Stimulated activated CD8-positive, alpha-beta memory T cell treated with anti-CD3 and anti-CD28 coated beads, Interleukin-7, amount 100 ng/mL, for 48 hours (primary cell): ENCODE results near the gene FANCI.
A peak's percentile ranks its signal among the peaks of the same experiment; 100 is the strongest.

Experiments
- DNase-seq, 2 donors: peaks; one replicate each; pipeline ENCODE4 v3.0.0-alpha.2; 2020; ENCODE audit warnings: low read depth in 1 of 2; ENCODE audit errors: extremely low read depth in 1 of 2

Gene FANCI

DNA sequence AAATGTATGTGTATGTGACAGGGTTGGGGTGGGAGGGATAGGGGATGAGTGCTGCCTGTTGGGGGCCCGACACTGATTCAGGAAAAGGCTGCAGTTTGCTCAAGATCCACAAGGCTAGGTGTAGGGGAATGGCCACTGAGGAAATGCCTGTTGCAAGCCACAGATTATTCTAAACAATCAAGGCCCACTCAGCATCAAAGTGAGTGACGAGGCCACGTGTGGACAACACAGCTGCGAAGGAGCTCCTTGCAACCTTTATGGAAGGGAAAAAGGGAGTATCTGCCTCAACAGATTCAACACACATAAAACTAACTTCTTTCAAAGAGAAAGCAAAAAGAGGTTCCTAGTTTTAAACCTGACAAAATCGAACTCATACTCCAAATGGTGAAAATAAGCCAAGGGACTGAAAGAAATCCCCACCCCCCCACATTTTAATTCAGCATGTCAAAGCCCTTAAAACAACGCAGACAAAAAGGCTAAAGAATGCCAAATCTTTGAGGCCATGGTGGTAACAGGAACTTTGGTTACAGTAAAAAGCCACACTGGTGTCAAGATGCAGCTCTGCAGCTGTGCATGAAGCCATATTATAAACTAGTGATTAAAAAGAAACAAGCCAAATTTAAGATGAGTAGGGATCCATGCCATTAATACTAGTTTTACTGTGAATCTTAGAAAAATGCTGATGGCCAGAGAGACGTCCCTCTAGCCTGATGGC is 87.3 kb downstream of the FANCI start:
- no peak for DNase-seq

- no peak for DNase-seq
These were observed 88.7 kb downstream of the FANCI start for GRCh38 chr15:89332446-89332845.

GRCh38 chr15:89333011-89333860 is 89.5 kb downstream of the FANCI start:
- no peak for DNase-seq

GRCh38 chr15:89333959-89334509 is 90.3 kb downstream of the FANCI start:
- no peak for DNase-seq

DNA sequence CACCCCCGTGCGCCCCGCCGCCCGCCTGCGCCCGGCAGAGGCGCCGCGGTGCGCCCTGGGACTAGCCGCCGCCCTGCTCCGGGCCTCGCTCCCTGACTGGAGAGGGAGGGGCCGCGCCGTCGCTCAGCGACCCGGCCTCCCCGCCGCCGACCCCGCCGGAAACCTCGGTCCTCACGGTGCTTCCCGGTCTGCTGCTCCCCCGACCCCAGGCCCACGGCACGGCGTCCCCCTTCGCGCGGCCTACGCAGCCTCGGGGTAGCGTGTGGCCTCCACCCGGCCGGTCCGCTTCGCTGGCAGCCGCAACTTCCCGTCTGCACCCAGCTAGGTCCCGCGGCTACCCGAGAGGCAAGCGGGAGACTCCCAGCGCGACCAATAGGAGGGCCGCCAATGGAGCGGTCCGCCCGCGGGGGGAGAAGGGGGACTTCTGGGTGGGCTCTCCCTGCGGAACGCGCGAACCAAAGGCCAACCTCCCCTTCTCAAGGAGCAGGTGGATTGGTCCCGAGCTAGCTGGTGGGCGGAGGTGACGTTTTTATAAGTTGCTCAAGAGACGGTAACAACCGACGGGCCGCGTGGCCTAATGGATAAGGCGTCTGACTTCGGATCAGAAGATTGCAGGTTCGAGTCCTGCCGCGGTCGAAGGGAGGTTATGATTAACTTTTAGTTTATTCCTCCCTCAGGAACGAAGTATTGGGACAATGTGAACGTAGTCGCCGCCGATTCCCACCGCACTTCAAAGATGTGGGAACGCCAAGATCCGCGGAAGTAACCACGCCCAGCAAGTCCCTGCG is 90.9 kb downstream of the FANCI start, which contains the start of gene POLG:
Gene POLG, minus strand, starts transcription at position 315 of the 788 bp plus-strand sequence. CDS start 1,070 bp downstream, outside the sequence.
- peak; percentile 96 to 97 for DNase-seq

- DNase-seq: no peak
These were observed 91.7 kb downstream of the FANCI start for GRCh38 chr15:89335298-89336041.

- DNase-seq: no peak
These were observed 94.3 kb downstream of the FANCI start for GRCh38 chr15:89338036-89338435.

- DNase-seq: no peak
These were observed 96.8 kb downstream of the FANCI start for GRCh38 chr15:89340573-89340972.

GRCh38 chr15:89341316-89342005 is 97.7 kb downstream of the FANCI start:
- no peak for DNase-seq

DNA sequence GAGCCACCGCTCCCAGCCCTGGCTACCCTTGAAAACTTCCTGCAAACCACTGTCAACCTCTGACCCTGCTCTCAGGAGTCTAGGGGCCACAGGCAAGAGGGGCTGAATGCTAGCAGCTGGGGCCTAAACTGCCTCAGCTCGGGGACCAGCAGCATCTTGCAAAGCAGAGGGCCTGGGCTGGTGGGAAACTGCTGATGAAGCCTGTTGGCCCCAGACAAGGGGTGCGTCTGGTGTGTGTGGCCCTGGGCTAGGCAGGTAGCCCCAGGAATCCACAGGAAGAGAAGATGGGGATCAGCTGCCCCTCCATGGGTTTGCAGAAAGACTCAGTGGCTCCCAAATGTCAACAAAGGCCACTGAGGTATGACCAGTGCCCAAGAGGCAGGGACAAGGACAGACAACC is 99.1 kb downstream of the FANCI start:
- no peak for DNase-seq

GRCh38 chr15:89345248-89345647 is 101.5 kb downstream of the FANCI start:
- no peak for DNase-seq

DNA sequence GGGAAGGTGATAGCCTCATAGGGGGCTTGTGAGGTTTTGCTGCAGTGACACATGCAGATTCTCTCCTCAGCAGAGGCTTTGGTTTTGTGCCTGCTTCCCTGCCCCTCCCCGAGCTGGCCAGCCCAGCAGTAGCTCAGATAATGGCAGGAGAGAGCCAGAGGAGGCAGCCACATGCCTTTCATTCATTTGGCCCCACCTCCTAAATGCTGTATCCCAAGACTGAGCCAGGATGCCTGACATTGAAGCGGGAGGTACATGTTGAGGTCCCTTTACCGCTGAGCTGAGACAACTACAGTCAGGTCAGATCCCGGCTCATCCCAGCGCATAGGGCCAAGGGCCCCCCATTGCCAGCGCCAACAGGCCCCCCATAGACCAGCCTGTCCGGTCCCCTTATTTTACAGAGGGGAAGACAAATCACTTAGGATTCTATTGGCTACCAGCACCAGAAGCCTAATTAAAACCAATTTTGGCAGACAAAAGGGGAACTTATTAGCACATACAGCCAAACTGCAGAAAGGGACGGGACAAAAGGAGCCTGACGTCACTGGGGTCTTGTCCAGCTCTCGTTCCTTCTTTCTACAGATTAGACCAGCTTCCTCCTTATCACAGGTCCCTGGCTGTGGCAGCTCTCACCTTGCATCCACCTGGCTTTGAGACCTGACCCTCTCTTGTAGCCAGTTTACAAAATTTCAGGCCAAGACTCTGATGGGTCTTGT is 102.9 kb downstream of the FANCI start:
- no peak for DNase-seq

- DNase-seq: no peak
These were observed 105.4 kb downstream of the FANCI start for GRCh38 chr15:89349206-89349558.

- no peak for DNase-seq
These were observed 108.7 kb downstream of the FANCI start for GRCh38 chr15:89352476-89352875.

DNA sequence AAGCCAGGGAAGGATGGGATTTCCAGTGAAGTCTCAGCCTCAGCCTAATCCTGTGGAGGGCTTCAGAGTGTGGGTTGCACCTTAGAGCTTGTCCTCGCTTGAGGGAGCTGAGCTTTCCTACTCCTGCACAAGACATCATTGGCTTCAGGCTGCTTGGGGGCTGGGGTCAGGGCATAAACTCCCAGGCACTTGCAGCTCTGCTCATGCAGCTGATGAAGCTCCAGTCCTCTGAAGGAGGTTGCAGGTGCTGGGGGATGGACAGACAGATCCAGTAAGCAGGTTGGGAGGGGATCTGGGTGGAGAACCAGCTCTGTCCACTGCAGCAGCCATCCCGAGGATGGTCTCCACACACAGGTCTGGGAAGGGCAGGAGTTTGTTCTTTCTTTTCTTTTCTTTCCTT is 110.2 kb downstream of the FANCI start:
- DNase-seq: no peak

- DNase-seq: no peak
These were observed 113.0 kb downstream of the FANCI start for GRCh38 chr15:89356634-89357298.

- no peak for DNase-seq
These were observed 114.6 kb downstream of the FANCI start for GRCh38 chr15:89358435-89358754.

DNA sequence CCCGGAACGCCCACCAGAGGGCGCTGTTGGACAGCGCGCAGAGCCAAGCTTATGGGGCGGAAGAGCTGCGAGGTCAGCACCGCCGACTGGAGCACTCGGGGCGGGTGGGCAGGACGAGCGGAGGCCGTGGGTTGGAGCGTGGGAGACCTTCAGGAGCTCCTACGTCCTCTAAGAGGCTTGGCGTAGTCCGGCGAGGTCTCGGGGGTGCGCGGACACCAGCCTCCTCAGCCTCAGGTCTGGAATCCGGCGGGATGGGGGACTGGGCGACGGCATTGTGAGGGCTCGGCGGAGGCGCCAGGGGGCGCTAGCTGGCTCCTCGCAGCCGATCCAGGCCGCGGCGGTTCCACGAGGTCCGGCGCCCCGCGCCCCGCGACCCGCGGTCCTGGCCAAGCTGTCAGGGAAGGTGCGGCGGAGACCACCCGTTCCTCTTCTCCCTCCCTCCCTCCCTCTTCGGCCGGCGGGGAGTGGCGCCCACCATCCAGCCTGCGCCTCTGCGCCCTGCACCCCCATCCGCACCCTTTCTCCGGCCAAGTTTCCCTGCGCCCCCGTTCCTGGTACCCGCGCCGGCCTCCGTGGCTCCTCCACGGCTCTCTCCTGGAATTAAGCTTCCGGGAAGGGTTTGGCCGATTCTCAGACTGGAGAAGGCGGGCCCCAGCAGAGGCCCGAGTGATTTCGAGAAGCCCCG is 115.1 kb downstream of the FANCI start:
- DNase-seq: peak; percentile 54 to 64
